GM21360 (cell line): ENCODE results near the gene ADAM19.

Experiments
- ATAC-seq: cut with Tn5 transposase; IDR thresholded peaks from one replicate; pipeline ENCODE4 v1.9.1; 2021; ENCODE audit warnings: mild to moderate bottlenecking, moderate library complexity; ENCODE audit not compliant: unreplicated experiment

Gene ADAM19

DNA sequence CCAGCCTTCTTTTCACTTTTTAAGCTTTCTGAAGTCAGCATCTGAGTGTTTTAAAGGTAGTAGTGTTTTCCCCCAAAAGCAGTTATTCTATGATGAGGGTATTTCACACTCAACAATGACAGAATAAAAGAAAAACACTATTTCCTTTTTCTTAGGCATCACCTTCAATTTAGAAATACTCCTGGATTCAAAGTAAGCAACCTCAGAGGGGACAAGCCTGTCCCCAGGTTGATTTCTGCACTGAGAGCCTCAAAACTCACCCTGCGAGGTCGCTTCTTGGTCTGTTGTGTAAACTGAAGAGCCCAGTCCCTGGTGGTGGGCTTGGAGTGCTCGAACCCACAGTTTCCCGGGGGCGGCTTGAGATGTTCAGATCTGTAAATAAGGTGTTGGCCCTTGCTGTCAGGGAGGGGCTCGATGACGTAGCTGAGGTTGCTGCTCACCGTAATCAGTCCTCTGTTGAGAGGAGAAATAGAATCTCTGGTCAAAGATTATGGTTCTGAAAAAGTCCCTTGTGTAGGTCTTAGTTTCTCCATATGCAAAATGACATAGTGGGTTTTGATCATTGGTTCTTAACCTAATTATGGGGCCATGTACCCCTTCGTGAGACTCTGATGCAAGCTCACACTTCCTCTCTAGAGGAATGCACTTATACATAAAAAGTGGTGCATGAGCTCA is 55.9 kb downstream of the ADAM19 start:
- no peak for ATAC-seq

DNA sequence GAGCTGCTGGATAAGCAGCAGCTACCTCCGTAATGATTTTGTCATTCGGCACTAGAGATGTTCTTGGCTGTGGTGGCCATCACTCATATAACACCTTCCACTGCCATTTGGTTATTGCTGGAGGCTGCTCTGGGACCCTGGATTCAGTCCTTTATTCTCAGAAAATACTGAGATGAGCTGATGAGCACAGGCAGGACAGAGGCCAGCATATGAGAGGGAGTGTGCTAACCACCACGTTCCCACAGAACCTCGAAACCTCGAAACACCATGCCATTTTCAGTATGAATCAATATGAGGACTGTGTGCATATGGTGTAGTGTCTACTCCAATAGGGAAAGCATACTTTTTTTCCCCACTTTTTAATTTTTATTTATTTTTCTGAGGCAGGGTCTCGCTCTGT is 56.6 kb downstream of the ADAM19 start:
- ATAC-seq, result peak; percentile 83

DNA sequence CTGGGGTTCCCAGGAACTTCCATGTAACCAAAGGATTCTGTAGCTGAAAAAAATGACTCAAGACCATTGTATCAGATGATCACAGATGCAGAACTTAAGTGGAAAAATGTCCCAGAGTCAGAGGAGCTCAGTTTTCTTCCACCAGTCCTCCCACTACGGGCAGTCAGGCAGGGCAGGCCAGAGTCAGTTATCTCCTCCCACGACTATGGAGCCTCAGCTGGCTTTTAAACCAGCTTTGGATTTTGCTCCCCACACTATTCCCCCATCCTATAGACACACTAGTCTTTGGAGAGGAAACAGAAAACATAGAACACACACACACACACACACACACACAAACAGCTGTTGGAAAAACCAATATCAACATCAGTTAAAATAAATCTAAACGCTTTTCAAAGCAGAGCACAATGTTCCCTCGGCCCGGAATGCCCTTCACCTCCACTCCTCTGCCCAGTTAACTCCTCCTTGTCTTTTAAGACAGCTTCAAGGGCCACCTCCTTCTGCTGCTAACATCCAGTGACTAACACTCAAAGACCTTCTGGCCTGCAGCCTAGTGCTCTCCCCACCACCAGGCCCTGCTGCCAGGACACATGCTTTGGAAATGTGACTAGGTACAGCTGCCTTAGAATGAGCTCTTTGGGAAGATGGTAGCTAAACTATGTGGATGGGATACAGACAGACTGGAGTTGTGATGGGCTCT is 58.8 kb downstream of the ADAM19 start:
- ATAC-seq, result no peak

DNA sequence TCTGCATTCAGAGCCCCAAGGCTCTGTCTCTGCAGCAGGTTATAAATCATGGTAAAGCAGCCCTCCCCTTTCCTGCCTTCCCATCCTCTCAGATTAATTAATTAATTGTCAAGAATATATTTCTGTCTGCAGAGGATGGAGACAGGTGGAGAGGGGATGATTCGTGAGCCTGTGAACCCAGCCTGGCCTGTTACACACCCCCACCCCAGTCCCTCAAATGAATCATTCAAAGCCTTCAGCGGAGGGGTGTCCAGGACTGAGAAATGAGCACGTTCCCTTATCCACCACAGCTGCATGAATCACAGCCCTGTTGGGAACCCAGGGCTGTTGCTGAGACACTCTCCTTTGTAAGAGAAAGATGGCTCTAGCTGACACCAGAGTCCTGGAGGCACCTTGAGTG is 59.6 kb downstream of the ADAM19 start:
- no peak for ATAC-seq

DNA sequence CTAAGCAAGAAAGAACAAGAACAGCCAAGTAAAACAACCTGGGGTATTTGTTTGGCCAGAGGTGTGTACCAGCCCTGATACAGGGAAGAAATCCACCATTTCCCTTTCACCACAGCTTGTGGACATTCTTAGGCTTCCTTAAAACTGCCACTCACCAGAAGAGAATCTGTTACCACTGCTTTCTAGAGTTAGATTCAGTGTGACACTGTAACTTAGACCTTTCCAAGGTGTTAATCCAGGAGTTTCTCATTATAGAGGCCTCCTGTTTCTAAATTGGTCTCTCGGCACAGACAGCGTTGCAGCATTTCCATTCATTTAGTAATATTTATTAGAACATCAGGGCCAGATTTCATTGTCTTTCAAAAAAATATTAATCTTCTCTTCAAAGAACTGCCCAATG is 60.6 kb downstream of the ADAM19 start:
- no peak for ATAC-seq

DNA sequence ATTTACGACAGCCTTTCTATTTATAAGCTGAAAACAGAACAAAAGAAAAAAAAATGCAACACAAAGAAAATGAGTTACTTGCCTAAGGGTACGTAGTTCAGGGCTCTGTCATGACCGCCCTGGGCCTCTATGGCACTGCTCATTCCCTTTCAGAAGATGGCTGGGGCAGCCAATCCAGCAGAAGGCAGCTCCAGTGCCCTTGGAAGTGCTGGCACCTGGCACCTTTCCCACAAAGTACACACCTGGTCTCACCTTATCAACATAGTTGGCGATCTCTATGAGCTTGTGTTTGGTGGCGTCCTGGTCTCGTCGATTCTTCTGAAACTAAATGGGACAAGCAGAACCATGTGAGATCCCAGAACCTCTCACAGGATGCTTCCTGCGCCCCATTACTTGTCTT is 62.4 kb downstream of the ADAM19 start:
- ATAC-seq, result no peak

DNA sequence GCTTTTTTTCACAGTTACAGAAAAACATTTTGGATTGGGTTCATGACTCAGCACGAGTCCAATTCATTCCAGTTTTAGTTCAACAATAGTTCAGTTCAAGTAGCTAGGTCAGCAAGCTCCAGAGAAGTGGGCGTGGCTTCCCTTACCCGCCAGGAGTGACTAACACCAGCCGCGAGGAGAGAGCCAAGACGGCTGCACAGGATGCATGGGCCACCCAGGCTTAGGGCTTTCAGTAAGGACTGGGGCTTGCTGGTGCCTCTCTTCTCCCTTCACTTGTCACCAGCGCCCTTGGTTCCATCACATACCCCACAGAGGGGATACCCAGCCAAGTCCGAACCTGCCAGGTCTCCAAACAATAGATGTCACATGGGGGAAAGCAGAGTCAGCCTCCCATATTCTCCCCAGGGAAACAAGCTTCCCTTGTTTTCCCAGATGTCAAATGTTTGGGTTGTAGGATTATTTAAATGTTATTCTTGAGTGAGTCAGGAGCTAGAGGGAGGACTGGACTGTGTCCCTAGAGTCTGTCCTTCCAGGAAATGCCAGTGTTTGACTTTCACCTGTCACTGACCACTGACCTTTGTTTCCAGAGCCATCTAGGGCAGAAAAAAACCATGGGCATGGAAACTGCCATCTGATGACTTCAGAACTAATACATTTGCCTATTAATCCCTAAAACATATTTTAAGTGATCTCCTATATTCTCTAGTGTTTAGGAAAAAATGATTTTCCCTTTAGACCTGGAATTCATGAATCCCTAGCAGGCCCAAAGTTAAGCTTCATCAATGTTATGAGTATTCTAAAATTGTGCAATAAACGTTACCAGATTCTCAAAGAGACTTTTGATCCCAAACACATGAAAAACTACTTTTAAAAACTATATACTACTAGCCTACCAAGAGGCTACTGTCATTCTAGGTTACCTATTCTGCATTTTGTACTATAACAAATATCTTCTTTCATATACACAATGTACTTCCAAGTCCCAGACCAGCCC is 63.6 kb downstream of the ADAM19 start:
- ATAC-seq, result no peak

DNA sequence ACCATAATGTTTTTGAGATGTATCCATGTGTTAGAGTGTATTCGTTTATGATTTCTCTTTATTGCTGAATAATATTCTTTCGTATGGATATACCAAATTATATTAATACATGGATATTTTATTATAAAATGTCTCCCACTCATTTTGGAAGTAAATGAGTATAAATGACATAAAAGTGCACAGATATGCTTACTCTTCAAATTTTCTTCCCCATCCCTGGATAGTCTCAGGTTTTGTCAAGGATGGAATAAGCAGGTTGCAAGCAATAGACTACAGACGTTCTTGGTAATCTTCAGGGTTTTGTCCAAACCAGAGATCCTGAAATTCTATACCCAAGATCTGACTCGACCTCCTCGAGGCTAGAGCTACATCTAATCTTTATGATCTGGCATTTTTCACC is 64.9 kb downstream of the ADAM19 start:
- ATAC-seq, result no peak

DNA sequence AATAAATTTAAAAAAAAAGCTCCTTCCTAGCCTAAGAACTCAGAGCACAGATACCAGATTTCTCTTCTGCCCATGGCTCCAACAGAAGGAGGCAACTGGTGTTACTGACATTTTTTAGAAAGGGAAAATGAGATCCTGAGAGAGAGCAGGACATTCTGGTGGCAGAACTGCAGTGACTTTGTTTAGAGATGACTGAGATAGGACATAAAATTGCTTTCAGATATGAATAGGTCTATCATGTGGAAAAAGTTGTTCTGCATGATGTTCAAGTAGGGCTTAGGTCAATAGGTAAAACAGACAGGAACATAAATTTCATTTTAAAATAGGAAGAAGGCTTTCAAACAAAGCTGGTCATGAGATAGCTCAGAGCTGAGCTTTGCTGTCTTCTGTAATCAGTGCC is 66.0 kb downstream of the ADAM19 start:
- ATAC-seq, result no peak

DNA sequence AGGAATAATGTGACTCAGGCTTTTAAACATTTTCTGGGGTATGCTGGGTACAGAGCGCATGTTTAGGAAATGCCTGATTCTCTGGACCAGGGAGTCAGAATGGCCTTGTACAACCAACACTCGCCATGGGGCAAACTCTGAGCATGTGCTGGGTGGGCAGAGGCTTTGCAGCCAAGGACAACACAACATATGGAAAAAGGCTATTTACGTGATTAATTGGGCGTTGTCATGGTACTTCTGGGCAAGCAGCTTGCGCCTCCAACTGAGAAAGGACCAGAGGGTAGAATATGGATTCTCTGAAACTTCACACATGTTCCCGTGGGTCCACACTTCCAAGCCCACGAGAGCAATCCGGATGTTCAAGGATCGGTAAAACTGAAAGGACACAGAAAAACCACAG is 66.5 kb downstream of the ADAM19 start:
- no peak for ATAC-seq

DNA sequence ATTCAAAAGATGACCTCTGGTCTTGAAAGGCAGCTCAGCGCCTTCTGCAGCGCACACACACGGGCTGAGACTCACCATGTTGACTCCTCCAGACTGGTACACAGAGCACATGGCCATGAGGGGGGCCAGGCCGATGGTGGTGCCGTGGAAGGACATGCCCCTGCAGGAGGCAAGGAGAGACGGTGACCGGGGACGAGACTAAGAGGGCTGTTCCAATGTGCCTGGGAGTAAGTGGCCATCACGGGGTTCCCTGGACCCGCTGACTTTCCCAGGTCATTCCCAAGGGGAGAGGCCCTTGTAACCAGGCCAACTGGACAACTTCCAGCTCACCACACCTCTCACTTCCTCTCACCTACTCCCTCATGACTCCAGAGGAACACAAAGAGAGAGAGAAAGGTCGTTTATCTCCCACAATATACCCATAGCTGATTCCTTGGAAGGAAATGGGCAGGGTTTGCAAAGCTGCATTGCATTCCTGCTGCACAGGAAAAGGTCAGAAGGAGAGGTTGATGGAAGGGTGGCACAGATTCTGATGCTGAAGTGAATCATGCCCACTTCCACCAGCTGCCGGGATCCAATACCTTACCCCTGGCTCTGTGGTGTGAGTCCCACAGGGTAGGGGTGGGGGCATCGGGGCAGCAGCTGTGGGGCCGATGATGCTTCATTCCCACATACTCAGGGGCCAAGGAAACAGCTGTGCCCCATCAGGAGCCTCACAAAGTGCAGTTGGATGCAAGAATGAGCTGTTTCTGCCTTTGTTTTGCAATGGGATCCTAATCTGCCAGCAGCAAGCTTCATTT is 68.4 kb downstream of the ADAM19 start:
- no peak for ATAC-seq

DNA sequence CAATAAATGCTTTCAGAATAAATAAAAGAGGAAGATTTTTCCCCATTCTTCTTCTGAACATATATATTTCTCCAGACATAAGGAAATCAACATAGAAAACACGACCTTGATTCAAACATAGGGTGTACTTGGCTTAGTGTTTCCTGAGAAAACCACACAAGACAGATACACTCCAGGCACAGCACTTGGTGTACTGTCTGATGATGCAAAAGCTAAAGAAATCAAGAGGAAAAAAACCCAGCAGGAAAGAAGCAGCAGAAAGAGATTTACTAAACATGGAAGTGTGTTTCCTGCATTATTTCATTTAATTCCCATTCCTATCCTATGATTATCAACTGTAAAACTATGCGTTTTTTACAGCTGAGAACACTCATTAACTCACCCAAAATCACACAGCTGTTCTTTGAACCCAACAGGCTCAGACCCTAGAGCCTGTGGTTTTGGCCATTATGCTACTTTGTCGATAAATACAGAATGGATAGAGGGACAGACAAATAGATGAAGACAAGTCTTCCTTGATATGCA is 69.4 kb downstream of the ADAM19 start:
- no peak for ATAC-seq

DNA sequence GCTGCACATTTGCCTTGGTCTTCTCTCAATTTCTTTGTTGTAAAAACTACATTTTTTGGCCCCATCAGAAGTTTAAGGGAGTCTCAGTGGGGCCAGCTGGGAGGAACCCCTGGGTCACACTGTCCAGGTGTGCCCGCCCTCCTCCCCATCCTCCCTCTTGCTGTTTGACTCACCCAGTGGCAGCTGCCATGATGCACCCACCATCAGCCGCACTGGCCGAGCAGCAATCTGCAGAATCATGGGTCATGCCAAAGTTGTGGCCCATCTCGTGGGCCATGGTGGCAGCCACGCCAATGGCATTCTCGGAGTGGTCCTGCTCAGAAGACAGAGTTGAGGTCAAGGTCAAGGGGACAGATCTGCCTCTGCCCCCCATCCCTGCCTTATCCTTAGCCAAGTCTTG is 70.1 kb downstream of the ADAM19 start:
- no peak for ATAC-seq

DNA sequence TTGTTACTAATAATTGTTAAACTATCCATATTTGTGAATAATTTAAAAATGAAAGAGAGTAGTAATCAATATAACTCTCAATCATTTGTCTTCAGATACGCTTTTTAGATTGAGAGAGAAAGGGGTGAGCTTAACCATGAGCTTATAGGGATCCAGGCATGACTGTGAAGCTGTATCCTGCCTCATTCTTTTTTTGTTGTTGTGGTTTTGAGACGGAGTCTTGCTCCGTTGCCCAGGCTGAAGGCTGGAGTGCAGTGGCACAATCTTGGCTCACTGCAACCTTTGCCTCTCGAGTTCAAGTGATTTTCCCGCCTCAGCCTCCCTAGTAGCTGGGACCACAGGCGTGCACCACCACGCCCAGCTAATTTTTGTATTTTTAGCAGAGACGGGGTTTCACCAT is 71.5 kb downstream of the ADAM19 start:
- no peak for ATAC-seq

DNA sequence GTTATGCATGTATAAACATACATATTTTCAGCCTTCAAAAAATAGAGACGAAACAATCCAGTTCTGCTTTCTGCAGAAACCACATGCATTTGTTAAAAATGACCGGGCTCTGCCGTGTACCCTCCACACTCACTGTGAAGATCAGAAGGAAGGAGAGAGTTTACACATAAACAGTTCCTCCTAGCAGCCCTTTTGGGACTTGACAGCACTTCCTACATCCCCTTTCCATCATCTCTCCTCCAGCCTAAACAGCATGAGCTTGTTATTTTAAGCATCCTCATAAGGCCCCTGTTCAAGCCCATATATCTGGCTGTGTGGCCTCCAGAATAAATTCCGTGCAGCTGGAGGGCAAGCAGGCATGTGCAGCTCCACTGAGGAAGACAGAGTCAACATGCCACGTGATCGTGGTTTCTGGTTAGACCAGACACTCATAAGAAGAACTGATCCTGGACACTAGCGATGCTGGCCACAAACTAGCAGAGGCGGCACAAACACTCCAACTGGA is 73.4 kb downstream of the ADAM19 start:
- ATAC-seq, result peak; percentile 76

DNA sequence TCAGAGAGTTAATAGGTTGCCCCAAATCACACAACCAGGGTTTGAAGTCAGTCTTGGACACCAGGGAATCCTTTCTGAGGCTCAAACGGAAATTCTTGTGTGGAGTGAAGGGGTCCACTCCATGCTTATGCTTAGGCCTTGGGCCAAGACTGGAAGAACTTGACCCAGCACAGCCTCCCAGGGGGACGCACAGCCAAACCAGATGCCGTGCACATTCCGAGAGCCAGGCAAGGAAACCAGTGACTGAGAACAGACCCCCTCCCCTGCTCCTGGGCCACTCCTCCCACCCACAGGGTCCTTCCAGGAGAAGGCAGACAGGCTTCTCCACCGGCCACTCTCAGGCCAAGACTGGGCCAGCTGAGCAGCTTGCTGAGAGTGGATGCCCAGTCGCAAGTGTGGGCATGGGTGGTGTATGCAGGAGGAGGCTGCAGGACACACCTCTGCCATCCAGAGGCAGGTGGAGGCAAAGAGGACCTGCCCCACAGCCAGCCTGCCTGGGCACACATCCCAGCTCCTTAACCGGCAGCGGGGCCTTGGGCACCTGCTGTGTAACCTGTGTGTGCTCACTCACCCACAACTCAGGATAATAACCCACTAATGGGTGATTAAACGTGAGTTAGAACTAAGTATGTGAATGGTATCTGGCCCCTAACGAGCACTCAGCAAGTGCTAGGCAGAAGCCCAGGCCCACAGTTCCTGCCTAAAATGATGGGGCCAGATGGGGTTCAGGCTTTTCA is 77.5 kb downstream of the ADAM19 start:
- ATAC-seq, result no peak

DNA sequence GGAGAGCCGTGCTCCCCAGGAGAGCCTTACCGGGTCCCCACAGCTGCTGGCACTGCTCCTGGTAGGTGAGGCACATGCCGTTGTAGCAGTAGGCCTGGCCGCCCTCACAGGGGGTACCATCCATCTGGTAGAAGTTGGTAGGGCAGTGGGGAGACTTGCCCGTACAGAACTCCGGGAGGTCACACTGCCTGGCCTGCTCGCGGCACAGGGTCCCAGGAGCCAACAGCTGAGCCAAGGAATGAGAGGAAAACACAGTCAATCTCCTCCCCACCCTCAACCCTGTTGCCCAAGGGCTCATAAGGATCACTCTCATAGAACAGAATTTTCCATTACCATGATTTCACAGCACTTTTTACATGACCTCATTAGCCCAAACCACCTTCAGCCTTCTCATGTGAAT is 78.7 kb downstream of the ADAM19 start:
- no peak for ATAC-seq

DNA sequence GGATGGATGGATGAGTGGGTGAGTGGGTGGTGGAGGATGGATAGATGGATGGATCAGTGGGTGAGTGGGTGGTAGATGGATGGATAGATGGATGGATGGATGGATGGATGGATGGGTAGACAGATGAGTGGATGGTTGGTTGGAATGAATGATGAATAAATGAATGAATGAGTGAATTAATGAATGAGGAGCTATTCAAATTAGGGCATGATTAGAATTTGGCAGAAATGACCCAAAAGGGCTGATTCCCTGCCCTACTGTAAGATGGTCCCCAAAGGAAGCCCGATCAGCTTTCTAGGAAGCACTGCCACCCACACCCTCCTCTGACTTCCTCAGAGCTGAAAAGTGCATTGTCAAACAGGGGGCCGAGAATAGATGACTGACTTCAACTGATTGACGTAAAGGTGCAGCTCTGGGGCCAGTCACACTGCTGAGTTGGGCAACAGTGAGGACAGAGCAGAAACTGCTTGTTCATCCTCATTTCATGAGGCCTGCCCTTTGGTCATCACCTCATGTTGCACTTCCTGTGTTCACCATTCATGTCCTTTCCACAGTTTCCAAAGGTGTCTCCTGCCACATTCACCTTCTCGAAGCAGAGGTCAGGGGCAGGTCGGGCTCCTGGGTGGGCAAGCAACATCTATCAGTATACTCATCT is 81.3 kb downstream of the ADAM19 start:
- ATAC-seq, result peak; percentile 49

DNA sequence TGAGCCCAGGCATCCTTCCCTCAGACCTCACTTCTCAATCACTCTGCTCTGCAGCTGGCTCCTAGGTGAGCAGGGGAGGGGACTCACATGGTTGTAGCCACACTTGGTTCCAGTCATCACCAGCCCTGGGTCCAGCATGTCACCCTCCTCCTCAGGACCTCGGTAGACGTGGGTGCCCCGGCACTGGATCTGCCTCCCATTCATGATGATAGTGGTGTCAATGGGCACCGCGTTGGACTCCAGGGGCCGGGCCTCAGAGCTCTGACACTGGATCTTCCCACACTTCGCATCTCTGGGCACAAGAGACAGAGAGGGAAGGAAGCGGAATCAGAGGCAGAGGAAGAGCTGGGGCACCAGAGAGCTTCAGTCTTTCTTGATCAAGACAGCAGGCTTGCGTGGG is 82.7 kb downstream of the ADAM19 start:
- no peak for ATAC-seq
